ENCODE results near the gene ZNF655.

Gene ZNF655

GRCh38 chr7:99615989-99616358 is 57.5 kb downstream of the ZNF655 start:
- DNase-seq = no peak

GRCh38 chr7:99616359-99617191 is 58.1 kb downstream of the ZNF655 start, which contains the start of gene ZSCAN25:
TSS of gene ZSCAN25 (plus strand) at chr7:99616946. CDS start at chr7:99619607, 2,661 bp downstream.
- peak; percentile 84 for DNase-seq

DNA sequence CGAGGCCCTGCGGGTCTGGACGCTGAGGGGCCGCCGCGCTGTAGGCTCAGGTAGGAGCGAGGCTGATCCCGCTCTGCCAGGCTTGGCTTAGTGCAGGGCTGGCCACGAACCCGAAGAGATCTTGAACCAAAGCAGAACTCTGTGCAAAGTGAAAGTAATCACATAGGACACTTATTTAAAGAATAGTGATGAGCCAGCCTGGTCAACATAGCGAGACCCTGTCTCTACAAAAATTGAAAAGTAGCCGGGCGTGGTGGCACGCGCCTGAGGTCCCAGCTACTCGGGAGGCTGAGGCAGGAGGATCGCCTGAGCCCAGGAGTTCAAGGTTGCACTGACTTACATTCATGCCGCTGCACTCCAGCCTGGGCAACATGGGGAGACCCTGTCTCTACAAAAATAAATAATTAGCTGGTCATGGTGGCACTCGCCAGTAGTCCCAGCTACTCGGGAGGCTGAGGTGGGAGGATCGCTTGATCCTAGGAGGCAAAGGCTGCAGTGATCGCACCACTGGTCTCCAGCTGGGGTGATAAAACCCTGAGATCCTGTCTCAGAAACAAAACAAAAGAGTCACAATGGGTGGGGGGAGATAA is 58.8 kb downstream of the ZNF655 start:
- DNase-seq = no peak

DNA sequence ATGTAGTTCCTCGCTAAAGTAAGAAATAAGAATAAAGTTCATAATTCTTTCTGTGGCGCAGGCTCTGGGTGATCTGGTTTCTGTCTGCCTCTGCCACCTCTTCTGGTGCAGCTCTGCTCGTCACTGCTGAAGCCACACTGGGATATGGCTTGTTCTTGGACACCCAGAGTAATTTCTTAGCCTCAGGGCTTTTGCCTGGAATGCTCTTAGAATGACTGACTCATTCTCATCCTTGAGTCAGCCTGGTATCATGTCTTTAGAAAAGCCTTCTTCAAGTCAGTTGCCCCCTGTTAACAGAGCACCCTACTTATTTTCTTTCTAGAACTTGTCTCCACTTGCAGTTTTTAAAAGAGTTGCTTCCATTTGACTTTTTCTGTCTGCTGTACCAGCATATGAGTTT is 60.3 kb downstream of the ZNF655 start:
- DNase-seq = no peak

DNA sequence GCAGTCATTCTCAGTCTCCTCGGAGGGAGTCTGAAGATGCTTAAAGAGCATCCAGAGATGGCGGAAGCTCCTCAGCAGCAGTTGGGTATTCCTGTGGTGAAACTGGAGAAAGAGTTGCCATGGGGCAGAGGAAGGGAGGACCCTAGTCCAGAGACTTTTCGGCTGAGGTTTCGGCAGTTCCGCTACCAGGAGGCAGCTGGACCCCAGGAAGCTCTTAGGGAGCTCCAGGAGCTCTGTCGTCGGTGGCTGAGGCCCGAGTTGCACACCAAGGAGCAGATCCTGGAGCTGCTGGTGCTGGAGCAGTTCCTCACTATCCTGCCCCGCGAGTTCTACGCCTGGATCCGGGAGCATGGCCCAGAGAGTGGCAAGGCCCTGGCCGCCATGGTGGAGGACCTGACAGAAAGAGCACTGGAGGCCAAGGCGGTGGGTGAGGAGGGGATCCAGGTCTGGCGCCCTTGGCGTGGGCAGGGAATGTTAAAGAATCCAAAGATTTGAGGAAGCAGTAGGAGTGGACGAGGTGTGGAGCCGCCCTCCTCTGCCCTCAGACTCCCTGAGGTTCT is 61.2 kb downstream of the ZNF655 start:
- no peak for DNase-seq

- DNase-seq = no peak
Observed at GRCh38 chr7:99621271-99621670, 62.8 kb downstream of the ZNF655 start.

DNA sequence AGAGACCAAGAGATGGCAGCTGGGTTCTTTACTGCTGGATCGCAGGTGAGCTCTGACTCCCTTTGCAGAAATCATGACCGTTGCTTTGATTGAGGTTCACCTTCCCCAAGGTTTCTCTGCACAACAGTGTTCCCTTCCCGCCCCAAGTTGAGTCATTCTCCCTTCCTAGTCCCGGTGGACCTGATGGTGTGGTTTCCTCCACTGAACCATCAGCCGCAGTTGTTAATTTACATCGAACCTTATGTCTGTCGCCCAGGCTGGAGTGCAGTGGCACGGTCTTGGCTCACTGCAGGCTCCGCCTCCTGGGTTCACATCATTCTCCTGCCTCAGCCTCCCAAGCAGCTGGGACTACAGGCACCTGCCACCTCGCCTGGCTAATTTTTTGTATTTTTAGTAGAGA is 64.2 kb downstream of the ZNF655 start:
- no peak for DNase-seq

DNA sequence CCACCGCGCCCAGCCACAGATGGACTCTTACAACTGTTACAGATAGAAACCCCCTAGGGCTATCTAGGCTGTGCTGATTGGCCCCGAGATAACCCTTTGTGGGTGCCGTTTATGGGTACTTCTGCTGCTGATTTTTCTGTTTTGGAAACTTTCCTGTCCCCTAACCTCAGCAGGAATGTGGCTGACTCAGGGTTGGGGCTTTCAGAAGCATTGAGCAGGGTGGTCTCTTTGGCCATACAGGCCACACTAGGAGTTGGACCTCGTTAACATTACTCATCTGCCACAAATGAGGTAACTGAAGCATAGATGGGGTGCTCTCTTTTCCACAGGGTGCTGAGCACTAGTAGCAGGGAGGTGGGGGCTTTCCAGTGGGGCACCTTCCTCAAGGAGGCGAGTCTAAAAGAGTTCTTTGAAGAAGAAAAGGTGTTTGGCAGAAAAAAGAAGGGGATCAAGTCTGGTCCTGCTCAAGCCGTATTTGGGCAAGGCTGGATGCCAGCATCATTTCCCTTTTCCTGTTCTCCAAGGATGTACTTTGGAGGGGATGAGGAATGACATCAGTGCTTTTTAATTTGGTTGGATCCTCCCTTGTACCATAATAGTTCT is 64.8 kb downstream of the ZNF655 start:
- DNase-seq = no peak

- DNase-seq = no peak
Observed at GRCh38 chr7:99623702-99624447, 65.4 kb downstream of the ZNF655 start.

- DNase-seq = peak; percentile 77
Observed at GRCh38 chr7:99624484-99624883, 66.0 kb downstream of the ZNF655 start.

- no peak for DNase-seq
Observed at GRCh38 chr7:99625321-99625720, 66.9 kb downstream of the ZNF655 start.

DNA sequence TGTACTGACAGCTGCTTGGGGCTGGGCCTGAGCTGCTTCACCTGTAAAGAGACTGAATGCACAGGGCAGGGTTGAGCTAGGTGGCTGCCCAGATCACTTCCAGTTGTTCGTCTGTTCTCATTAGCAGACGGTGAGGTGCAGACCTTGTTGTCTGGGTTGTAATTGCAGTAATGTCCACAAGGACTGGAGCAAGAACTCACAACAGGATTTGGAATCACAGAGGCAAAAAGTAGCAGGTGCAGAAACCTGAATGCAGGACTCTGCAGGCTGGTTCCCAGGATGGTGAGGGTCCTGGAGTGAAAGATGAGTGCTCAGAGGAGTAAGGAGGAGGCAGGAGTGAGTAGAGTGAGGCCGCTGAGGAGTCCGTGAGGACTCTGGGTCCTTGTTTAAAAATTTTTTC is 67.5 kb downstream of the ZNF655 start:
- DNase-seq = no peak

Measured in activated gamma-delta T cell treated with Interleukin-2 at 50 U/mL for 16 hours (primary cell).